Mucosa of gallbladder (tissue), 1 donor: ENCODE measurements around the gene TAS2R39. TPM values are rescaled to one million over a fixed set of nuclear protein-coding genes. Genes with fewer than 3 reads are reported as not detected.
"Not testable (repeated sequence)": the region's sequence is repeated elsewhere in the genome, so short reads cannot be mapped to it uniquely, and the experiment has no call there.

ENCODE experiments used
- DNase-seq: peaks from one replicate; pipeline ENCODE4 v3.0.0-alpha.2; 2020; ENCODE audit warnings: low spot score
- total RNA-seq: library from RNA; stranded (reverse); gene quantifications from one replicate; pipeline ENCODE4 v1.2.1, GENCODE V29; 2021
- donor health status: DM: no; HTN: no; CAD: no.

TAS2R39 gene
- not detected for total RNA-seq

GRCh38 chr7:143183024-143183423 is at the start of gene TAS2R39:
TAS2R39 (plus strand) TSS chr7:143183419; CDS start chr7:143183419, 0 bp downstream.
- no peak for DNase-seq

GRCh38 chr7:143147070-143147469 is 36.1 kb upstream of the TAS2R39 start:
- no peak for DNase-seq

GRCh38 chr7:143148050-143148449 is 35.2 kb upstream of the TAS2R39 start:
- no peak for DNase-seq

GRCh38 chr7:143148651-143149050 is 34.6 kb upstream of the TAS2R39 start:
- no peak for DNase-seq

- not testable (repeated sequence) for DNase-seq
Observed at GRCh38 chr7:143150696-143151095, 32.5 kb upstream of the TAS2R39 start.

GRCh38 chr7:143158617-143159016 is 24.6 kb upstream of the TAS2R39 start:
- DNase-seq = not testable (repeated sequence)

- DNase-seq = no peak
Observed at GRCh38 chr7:143171697-143172096, 11.5 kb upstream of the TAS2R39 start.

- DNase-seq = peak; percentile 39
Observed at GRCh38 chr7:143172354-143172753, 10.9 kb upstream of the TAS2R39 start.

- DNase-seq = no peak
Observed at GRCh38 chr7:143176128-143176527, 7.1 kb upstream of the TAS2R39 start.

- no peak for DNase-seq
Observed at GRCh38 chr7:143177374-143178119, 5.7 kb upstream of the TAS2R39 start.

GRCh38 chr7:143180771-143181170 is 2.4 kb upstream of the TAS2R39 start:
- DNase-seq = not testable (repeated sequence)

- no peak for DNase-seq
Observed at GRCh38 chr7:143181349-143181748, 1.9 kb upstream of the TAS2R39 start.

GRCh38 chr7:143185551-143185950 is 2.3 kb downstream of the TAS2R39 start:
- no peak for DNase-seq

GRCh38 chr7:143188994-143189393 is 5.8 kb downstream of the TAS2R39 start:
- no peak for DNase-seq

GRCh38 chr7:143193880-143194279 is 10.7 kb downstream of the TAS2R39 start:
- no peak for DNase-seq

GRCh38 chr7:143199040-143199439 is 15.8 kb downstream of the TAS2R39 start:
- DNase-seq = no peak

GRCh38 chr7:143202161-143202560 is 18.9 kb downstream of the TAS2R39 start:
- no peak for DNase-seq

GRCh38 chr7:143203386-143203785 is 20.2 kb downstream of the TAS2R39 start:
- DNase-seq = no peak

GRCh38 chr7:143205560-143206293 is 22.5 kb downstream of the TAS2R39 start:
- peak; percentile 25 for DNase-seq

GRCh38 chr7:143210541-143210940 is 27.3 kb downstream of the TAS2R39 start:
- no peak for DNase-seq

- not testable (repeated sequence) for DNase-seq
Observed at GRCh38 chr7:143213478-143213877, 30.3 kb downstream of the TAS2R39 start.

GRCh38 chr7:143214789-143215679 is 31.8 kb downstream of the TAS2R39 start:
- peak; percentile 59 for DNase-seq
